Caki2 (cell line): ENCODE data around the gene DDX27. TPM values are rescaled to one million over a fixed set of nuclear protein-coding genes. Genes with fewer than 3 reads are reported as not detected.

Experiments used
- DNase-seq: peaks from one replicate; pipeline ENCODE4 v3.0.0-alpha.2; 2015; ENCODE audit warnings: low read depth
- in situ Hi-C: cut with HindIII; loops from 2 replicates; pipeline ENCODE4 v1.10.0; 2016; ENCODE audit warnings: low sequenced_read_pairs, low pct_unique_long_range_greater_than_20kb, mixed read lengths
- total RNA-seq: library from RNA; depleted of rRNA; stranded (reverse); fragments of >200 nt; shearing (Covaris generic); gene quantifications from 2 replicates; pipeline ENCODE4 v1.2.3, GENCODE V29; 2014; ENCODE audit warnings: low replicate concordance

Gene DDX27
- total RNA-seq, 1 experiment from 2014 or later, result 59.1 TPM

DNA sequence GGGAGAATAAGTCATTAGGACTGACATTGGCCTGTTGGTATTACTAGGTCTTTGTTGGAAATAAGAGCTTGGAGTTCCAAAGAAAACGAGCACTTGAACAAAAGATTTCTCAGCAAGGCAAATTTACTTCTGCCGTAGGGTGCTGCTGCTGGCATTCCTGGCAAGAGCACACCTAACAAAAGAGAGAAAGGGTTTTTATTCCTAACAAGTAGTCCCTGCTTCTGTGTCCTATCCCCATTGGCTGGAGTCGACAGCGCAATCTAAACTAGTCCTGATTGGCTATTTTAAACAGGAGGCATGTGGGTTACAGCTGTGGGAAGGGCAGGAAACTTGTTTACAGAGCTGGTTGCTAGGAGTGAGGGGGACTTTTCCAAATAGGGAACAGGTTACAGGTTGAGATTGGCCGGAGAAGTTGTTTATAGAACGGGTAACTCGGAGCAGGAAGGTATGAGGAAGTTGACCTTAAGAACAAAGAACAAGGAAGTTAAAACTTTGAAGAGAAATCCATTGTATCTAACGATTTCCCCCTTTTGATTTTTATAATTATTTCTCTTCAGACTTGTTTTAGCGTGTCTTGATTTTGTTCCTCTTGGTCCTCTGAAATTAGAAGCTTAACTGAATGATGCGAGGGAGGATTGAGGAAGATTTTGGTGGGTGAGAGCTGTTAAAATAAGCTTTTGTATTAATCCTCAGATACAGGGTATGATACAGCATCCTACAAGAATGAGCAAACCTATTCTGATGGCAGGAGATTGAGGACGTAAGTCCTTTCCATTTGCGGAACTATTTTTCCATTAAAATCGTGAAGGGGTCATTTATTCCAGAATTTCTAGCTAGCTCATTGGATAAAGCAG, 62.1 kb downstream of the DDX27 start:
- in situ Hi-C loops, result no loop called here
- DNase-seq, result peak; percentile 60

DNA sequence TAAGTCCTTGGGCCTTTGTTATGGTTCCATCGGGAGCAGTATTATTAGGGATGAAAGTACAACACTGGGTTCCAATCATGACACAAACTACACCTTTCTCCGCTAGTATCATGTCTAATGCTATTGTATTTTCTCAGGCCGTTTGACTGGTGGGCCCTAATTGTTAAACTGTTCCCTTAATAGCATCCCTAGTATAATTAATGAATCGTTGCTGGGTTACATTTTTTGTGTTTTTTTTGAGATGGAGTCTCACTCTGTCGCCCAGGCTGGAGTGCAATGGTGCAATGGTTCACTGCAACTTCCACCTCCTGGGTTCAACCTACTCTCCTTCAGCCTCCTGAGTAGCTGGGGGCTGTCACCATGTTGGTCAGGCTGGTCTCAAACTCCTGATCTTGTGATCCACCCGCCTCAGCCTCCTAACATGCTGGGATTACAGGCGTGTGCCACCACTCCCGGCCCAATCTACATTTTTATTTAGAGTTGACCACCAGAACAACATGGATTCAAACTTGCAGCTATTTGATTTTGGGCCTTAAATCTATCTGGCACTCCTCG, 62.8 kb downstream of the DDX27 start:
- DNase-seq, result no peak
- in situ Hi-C loops, result no loop called here

DNA sequence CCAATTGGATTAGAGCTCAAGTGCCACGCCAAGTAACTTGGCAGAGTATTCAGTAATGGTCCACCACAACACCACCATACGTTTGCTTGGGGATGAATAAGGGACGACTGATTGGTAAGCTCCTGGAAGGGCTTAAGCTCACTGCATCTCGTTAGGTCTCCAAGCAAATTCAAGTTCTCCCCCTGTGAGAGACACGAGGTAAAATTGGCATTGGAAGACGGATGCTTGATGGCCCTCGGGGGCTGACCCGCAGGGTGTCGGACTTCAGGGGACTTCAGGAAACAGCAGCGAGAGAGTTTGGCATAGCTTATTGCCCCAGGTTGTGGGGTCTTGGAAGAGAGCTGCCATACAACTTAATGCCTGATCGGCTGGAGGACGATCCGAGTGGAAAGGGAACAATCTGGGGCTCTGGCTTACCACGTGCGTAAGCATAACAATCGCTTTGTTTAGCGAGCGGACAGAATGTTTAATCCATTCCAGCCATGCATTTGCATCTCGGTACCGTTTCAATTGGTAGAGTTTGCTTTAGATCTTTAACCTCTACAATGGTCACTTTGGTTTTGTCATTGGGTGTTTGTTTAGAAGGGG, 63.5 kb downstream of the DDX27 start:
- no peak for DNase-seq
- in situ Hi-C loops, result no loop called here

DNA sequence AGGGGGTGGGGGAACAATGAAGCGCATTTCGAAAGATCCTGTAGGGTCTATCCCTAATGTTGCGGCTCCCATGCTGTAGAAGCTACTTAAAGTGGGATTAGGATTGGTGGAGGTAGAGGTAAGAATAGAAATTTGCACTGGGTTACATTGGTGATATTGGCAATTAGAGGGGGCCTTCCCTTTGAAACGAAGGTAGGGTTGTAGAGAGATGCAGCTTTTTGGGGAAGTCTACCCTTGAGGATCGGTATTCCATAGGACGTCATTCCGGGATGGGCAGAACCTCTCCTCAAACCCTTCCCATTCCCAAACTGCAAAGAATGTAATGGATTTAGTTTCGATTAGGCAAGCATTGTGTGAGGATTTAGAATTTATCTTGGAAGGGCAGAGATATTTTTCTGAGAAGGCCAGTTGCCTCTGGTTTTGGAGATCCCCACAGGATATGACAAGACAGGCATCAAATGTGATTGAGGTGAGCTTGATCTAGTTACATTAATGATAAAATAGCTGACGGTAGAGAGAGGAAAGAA, 64.0 kb downstream of the DDX27 start:
- DNase-seq, result peak; percentile 21
- in situ Hi-C loops, result no loop called here

DNA sequence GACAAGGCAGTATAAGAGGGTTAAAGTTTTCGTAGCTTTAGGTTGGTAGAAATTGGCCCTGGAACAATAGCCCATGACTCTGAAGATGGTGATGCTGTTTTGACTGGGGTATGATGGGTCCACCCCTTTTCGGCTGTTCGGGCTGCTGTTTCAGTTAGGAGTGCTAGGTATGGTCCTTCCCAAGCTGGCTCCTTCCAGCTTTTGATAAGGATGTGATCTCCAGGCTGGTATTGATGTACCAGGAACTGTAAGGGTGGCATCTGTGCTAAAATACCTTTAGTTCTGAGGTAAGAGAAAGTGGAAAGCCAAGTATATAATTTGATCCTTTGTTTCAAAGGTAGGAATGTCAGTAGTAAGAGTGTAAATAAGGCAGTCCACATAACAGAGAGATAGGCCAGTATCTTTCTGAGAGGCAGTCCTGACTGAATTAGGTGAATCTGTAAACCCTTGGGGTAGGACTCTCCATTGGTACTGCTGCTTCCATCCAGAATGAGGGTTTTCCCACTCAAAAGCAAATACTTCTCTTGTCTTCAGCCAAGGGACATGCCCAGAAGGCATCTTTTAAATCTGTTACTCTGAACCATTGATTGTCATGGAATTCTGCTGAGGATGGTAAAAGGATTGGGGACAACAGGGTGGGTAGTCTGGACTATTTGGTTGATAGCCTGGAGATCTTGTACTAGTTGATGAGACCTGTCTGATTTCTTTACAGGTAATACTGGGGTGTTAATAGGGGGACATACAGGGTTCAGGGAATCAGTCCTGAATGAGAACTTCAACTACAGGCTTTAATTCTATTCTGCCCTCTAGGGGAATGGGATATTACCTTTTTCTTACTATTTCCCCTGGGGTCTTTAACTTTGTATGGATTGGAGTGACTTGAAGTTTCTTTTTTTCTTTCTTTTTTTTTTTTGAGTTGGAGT, 64.7 kb downstream of the DDX27 start:
- peak; percentile 25 for DNase-seq
- in situ Hi-C loops, result no loop called here

DNA sequence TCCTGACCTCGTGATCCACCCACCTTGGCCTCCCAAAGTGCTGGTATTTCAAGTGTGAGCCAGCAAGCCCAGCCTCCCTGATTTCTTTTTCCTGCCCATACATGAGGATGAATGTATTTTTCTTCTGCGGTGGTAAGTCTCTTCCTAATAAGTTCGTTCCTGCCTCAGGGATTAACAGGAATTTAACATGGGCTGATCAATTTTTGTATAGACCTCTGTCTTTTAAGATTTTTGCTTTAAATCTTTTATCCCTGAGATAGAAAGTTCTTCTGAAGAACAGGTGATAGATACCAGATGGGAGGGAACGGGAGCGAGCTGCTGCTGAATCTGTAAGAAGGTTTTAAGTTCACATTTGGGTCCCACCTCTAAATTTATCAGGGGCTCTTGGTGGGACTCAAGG, 65.6 kb downstream of the DDX27 start:
- no peak for DNase-seq
- in situ Hi-C loops, result no loop called here

DNA sequence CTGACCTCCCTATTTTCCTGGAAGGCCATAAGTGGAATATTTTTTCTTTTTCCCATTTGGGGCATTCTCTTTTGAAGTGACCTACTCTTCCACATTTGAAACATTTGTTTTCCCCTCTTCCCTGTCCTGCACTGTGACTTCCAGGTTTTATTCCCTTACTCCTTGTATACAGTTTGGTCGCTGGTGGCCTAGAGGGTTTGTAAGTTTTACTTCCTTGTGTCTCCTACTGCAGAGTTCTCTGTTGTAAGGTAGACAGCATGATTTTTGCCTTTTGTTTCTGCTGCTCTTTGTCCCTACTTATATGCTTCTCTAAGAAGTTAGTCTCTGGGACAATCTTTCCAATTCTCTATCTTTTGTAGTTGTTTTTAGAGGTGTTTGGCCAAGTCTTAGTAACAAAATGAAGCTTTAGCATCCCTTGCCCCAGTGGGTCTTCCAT, 66.0 kb downstream of the DDX27 start:
- peak; percentile 22 for DNase-seq
- in situ Hi-C loops, result no loop called here

DNA sequence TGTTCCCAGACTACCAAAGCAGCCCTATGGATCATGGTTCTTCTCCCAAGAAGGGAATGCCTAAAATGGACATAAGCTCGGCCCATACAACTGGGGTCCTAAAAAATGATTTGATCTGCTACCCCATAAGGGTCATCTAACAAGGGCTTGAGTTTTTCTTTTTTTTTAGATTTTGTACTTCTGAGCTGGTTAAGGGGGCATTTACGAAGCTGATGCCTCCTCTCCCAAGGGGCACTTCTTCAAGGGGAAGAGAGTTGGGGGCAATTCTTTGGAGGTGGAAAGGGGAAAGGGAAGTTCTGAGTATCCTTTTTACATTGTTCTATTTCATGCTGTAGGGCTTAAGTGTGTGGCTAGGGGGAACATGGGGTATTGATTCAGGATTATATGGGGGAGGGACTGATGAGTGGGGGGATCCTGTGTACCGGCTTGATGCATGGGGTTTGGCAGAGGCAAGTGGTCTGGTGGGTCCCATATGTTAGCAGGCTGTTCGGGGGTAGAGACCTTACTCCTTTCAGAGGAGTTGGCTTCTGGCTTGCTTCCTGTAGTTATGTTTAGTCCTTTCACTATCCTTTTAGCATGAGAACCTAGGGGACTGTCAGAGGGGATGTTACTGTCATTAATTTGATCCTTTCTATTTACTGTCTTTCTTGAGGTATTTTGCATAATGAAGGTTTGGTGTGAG, 66.7 kb downstream of the DDX27 start:
- in situ Hi-C loops, result no loop called here
- DNase-seq, result no peak

DNA sequence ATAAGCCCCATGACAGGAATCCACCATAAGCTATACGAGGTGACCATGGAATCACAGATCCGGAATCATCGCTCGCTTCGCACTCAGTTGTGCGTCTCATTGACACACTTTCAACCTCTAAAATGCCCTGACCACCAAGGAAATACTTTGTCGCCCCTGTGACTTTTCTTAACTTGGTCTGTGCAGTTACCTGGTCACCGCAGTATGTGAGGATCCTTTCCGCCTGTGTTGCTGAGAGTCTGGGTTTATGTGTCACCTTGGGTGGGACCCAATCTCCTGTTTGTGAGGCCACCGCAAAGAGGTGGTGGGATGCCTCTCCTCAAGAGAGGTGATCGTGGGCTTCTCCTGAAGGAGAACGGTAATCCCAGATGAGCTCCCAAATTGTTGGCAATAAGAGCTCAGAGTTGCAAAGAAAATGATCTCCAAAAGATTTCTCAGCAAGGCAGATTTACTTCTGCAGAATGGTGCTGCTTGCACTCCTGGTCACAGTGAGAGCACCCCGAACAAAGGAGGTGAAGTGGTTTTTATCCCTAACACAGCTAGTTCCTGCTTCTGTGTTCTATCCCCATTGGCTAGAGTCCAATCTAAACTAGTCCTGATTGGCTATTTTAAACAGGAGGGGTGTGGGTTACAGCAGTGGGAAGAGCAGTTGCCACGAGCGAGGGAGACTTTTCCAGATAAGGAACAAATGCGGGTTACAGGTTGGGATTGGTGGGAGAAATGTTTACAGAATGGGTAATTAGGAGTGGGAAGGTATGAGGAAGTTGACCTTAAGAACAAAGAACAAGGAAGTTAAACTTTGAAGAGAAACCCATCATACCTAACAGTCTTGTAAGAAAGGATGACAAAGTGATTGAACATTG, 67.7 kb downstream of the DDX27 start:
- DNase-seq, result peak; percentile 94
- in situ Hi-C loops, result no loop called here

DNA sequence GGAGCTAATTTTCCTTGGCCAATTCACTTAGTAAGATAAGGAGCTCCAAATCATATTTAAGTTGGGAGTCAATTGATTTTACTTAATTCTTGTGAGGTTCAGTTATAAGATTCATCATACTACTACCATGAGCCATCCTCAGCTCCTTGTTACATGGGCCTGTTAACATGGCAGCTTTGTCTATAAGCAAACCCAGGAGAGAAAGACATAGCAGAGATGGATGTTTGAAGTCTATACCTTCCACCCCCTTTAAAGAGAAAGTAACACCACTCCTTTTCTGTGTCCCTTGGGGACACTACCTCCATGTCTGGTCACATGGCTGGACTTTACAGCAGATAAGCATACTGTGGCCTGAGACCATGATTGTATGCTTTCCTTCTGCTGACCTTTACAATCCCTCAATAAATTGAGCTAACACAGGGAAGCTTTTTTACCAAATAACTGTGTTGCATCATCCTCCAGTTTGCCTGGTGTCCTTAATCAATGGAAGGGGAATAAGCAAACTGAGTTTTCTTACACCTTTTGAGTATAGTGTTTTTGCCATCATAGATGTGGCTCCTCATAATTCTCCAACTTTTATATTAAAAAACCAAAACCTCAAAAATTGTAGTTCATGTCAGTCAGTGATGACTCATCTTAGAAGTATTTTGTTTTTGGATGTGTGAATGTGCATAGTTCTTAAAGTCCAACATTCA, 68.5 kb downstream of the DDX27 start:
- in situ Hi-C loops, result no loop called here
- peak; percentile 25 for DNase-seq

DNA sequence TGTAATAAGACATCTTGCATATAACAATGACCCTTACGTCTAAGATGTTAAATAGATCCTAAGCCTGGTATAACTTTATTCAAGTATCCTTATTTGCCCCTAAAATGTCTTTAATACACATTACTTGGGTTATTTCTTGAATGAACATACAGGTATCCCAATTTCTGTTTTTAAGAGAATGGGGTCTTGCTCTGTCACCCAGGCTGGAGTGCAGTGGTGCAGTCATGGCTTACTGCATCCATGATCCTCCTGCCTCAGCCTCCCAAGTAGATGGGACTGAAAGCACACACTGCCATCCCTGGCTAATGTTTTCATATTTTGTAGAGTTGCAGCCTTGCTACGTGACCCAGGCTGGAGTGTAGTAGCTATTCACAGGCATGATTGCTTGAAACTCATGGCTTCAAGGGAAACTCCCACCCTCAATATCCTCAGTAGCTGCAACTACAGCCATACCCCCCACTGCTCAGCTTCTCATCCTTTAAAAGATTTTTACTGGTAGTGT, 69.1 kb downstream of the DDX27 start:
- no peak for DNase-seq
- in situ Hi-C loops, result no loop called here

DNA sequence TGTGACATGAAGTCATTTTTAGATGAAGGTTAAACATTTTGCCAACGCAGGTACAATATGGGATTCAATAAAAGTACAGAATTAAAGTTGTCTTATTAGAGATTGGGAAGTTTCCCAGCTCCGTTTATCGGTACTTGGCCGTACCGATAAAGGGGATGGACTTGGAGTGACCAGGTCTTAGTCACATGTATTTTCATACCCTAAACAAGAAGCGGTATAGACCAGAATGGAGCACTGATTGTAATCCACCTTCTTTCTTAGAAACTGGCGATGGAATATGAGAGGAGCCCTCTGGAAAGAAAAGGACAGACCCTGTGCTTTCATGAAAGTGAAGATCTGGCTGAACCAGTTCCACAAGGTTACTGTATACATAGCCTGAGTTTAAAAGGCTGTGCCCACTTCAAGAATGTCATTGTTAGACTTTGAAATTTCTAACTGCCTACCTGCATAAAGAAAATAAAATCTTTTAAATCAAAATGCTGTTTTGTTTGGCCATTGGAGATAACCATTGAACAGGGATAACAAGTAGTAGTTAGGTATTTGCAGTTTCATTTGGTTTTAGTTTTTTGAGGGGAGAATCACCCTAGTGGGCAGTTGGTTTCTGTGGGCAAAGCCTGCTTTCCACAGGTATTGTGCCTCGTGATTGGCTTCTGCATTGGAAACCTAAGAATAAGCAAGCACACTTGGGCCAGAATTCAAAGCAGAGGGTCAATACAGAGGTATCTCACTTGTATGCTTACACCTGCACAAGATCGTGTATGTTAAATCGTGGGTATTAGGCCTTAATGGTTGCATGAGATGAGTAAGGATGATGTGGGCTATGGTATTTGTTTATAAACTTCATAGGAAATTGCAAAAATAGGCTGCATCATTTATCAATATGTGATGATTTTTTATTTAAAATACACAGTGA, 69.8 kb downstream of the DDX27 start:
- DNase-seq, result no peak
- in situ Hi-C loops, result no loop called here

DNA sequence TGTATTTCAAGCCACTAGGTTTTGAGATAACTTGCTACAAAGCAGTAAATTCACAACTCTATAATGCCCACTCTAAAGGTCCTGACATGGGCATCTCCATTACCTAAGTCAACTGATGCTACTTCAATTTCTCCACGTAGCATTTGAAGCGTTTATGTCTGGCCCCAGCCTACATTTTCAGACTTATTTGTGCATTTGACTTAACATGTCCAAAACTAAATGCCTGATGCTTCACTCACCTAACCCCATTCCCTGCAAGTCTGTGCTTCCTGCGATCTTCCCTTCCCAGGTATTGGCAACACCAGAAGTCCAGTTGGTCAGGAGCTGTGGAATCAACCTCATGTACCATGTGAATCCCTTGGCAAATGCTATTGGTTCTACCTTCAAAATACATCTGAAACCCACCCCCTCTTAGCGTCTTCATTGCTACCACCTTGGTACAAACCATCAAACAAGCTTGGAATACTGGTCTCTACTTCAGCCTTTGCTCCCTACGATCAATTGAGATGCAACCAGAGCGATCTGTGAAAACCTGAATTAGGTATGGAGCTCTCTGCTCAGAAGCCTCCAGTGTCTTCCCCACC, 71.5 kb downstream of the DDX27 start:
- no peak for DNase-seq
- in situ Hi-C loops, result no loop called here

DNA sequence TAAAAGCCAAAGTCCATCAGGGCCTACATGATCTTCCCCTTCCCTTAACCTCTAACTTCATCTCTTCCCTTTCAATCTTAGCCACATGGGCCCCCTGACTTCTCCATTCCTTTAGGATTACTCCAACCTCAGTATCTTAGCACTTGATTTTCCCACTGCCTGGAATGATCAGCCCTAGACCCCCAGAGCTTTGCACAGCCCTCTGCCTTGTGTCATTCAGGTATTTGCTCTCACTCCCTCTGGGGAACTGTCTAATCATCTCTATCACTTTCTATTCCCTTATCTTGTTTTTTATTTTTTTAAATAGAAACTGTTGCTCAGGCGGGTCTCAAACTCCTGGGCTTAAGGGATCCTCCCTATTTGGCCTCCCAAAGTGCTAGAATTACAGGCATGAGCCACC, 72.0 kb downstream of the DDX27 start:
- in situ Hi-C loops, result no loop called here
- DNase-seq, result no peak

DNA sequence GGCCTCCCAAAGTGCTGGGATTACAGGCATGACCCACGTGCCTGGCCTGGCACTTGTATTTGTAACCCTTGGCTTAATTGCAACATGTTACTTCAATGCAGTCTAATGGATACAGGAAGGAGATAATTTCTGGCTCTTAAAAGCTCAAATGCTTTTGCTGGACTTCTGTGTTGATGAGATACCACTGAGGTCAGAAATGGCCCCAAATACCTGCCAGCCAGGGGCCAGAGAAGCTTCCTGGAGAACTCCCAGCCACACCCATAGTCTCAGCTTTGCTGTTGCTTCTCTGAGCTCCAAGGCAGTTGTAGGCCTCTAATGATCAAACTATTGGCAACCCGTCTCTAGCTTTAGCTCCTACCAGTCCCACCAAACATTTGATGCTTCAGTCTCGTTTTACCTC, 72.8 kb downstream of the DDX27 start:
- no peak for DNase-seq
- in situ Hi-C loops, result no loop called here
